Neural cell (in vitro differentiated cells): ENCODE measurements around the gene ADNP2. TPM values are rescaled to one million over a fixed set of nuclear protein-coding genes. Genes with fewer than 3 reads are reported as not detected.
"Not testable (repeated sequence)": the region's sequence is repeated elsewhere in the genome, so short reads cannot be mapped to it uniquely, and the experiment has no call there.

Experiments used
- H2AFZ ChIP-seq: fragments of 200-600, 300-800 bp; sonication (generic), shearing (Covaris generic); 2 replicates; pipeline ENCODE4 v1.6.0; 2014; ENCODE audit warnings: low read depth, mild to moderate bottlenecking, antibody characterized with exemption, low read length, moderate library complexity
- H3F3A ChIP-seq: fragments of 200-600 bp; shearing (Covaris generic); 2 replicates; pipeline ENCODE4 v1.6.1; 2016; ENCODE audit warnings: mild to moderate bottlenecking, moderate library complexity, mixed read lengths, antibody characterized with exemption, low read length; ENCODE audit not compliant: insufficient read depth, poor library complexity, severe bottlenecking
- H3K27ac ChIP-seq: fragments of 200-600, 300-800 bp; sonication (generic), shearing (Covaris generic); 2 replicates; pipeline ENCODE4 v1.5.1; 2014; ENCODE audit warnings: mild to moderate bottlenecking, low read length, moderate library complexity
- H3K27me3 ChIP-seq: fragments of 300-800, 200-600 bp; sonication (generic), shearing (Covaris generic); 2 replicates; pipeline ENCODE4 v1.6.0; 2014; ENCODE audit warnings: mild to moderate bottlenecking, low read depth, low read length, moderate library complexity; ENCODE audit not compliant: insufficient read depth
- H3K36me3 ChIP-seq: fragments of 300-800, 200-600 bp; sonication (generic), shearing (Covaris generic); 2 replicates; pipeline ENCODE4 v1.5.1; 2014; ENCODE audit warnings: mild to moderate bottlenecking, antibody characterized with exemption, low read length, moderate library complexity; ENCODE audit not compliant: insufficient read depth
- H3K4me2 ChIP-seq: fragments of 300-800, 200-600 bp; sonication (generic), shearing (Covaris generic); 2 replicates; pipeline ENCODE4 v1.6.0; 2014; ENCODE audit warnings: mild to moderate bottlenecking, low read length
- H3K4me3 ChIP-seq: fragments of 300-800, 200-600 bp; sonication (generic), shearing (Covaris generic); 2 replicates; pipeline ENCODE4 v1.5.1; 2014; ENCODE audit warnings: mild to moderate bottlenecking, low read length, moderate library complexity
- H3K79me2 ChIP-seq: fragments of 200-600 bp; shearing (Covaris generic); replicated peaks from 2 replicates; pipeline ENCODE4 v1.6.0; 2014; ENCODE audit warnings: mild to moderate bottlenecking, low read length, moderate library complexity; ENCODE audit not compliant: insufficient read depth
- H3K9ac ChIP-seq: fragments of 300-800, 200-600 bp; sonication (generic), shearing (Covaris generic); 2 replicates; pipeline ENCODE4 v1.6.1; 2016; ENCODE audit warnings: mild to moderate bottlenecking, low read length, mixed read lengths
- H3K9me2 ChIP-seq: fragments of 200-600 bp; shearing (Covaris generic); 2 replicates; pipeline ENCODE4 v1.6.1; 2016; ENCODE audit warnings: mild to moderate bottlenecking, low read length, mixed read lengths; ENCODE audit not compliant: insufficient read depth
- H3K9me3 ChIP-seq: fragments of 200-600, 300-800 bp; sonication (generic), shearing (Covaris generic); 2 replicates; pipeline ENCODE4 v1.6.1; 2016; ENCODE audit warnings: mild to moderate bottlenecking, mixed run types, low read length, moderate library complexity, mixed read lengths
- H4K20me1 ChIP-seq: fragments of 200-600 bp; shearing (Covaris generic); 2 replicates; pipeline ENCODE4 v1.6.1; 2016; ENCODE audit warnings: mild to moderate bottlenecking, mixed run types; ENCODE audit not compliant: insufficient read depth
- EP300 ChIP-seq: fragments of 450-650 bp; conservative IDR thresholded peaks from 2 replicates; pipeline ENCODE4 v1.6.1; 2014; ENCODE audit warnings: antibody characterized with exemption, mild to moderate bottlenecking, moderate library complexity; ENCODE audit not compliant: poor library complexity, severe bottlenecking
- EZH2 ChIP-seq: fragments of 200-600, 300-800 bp; shearing (Covaris generic), sonication (generic); IDR thresholded peaks from 2 replicates; pipeline ENCODE4 v1.6.1; 2014; ENCODE audit warnings: antibody characterized with exemption, low read length, borderline replicate concordance, mild to moderate bottlenecking; ENCODE audit not compliant: insufficient read depth, poor library complexity, severe bottlenecking
- MXI1 ChIP-seq: fragments of 450-650 bp; conservative IDR thresholded peaks from 2 replicates; pipeline ENCODE4 v1.6.1; 2014; ENCODE audit warnings: antibody characterized with exemption, mild to moderate bottlenecking; ENCODE audit not compliant: poor library complexity, severe bottlenecking
- POLR2AphosphoS5 ChIP-seq: IDR thresholded peaks from 2 replicates; pipeline ENCODE4 v1.6.1; 2012
- RAD21 ChIP-seq: fragments of 450-650 bp; conservative IDR thresholded peaks from 2 replicates; pipeline ENCODE4 v1.6.1; 2014; ENCODE audit warnings: antibody characterized with exemption, mild to moderate bottlenecking, moderate library complexity
- SMC3 ChIP-seq: fragments of 450-650 bp; conservative IDR thresholded peaks from 2 replicates; pipeline ENCODE4 v1.6.1; 2014; ENCODE audit warnings: antibody characterized with exemption, mild to moderate bottlenecking, moderate library complexity; ENCODE audit not compliant: poor library complexity
- TAF1 ChIP-seq: IDR thresholded peaks from 2 replicates; pipeline ENCODE4 v1.6.1; 2012; ENCODE audit warnings: low read depth
- polyA plus RNA-seq: library from polyadenylated mRNA; depleted of rRNA; stranded (reverse); fragments of >200 nt; gene quantifications from 2 replicates; pipeline ENCODE4 v1.2.3, GENCODE V29; 2014
- TF ChIP-seq, protein P1 (sequence below): fragments of 450-650 bp; IDR thresholded peaks from 2 replicates; pipeline ENCODE4 v1.5.1; 2014; ENCODE audit warnings: antibody characterized with exemption, mild to moderate bottlenecking, moderate library complexity; ENCODE audit not compliant: poor library complexity, severe bottlenecking
- TF ChIP-seq, protein P2 (sequence below): IDR thresholded peaks from 2 replicates; pipeline ENCODE4 v1.6.1; 2012; ENCODE audit warnings: borderline replicate concordance

Gene ADNP2
- polyA plus RNA-seq, 1 donor from 2014 or later, result 16.9 TPM

DNA sequence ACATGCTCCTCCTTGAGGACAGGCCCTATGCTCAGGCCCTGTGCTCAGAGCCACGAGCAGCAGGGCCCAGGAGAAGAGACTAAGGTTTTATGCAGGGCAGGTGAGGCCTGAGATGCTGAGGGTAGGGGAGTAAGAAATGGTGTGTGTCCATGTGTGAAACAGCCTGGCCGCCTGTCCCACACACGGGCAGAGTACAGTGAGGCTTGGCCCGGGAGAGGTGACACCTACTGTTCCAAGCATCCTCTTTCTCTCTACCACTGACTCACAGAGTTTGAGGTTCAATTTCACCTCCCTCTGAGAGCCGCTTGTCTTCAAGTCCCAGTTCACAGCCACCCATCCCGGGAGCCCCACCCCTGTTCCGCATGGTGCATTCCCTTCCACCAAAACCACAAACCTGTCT, 54.1 kb downstream of the ADNP2 start:
- Histone ChIP-seq H3F3A (no peaks in the 10 kb centered on the region), H3K9me2 (no peaks in the 10 kb centered on the region), H3K27ac (no peak overlapping the region), H3K4me2 (no peak overlapping the region), H4K20me1 (no peaks in the 10 kb centered on the region), H2AFZ (no peak overlapping the region), H3K9me3 (no peaks in the 10 kb centered on the region), H3K27me3 (no peaks in the 10 kb centered on the region), H3K79me2 (peaks cover 4% of the 10 kb centered on the region), H3K36me3 (no peaks in the 10 kb centered on the region), H3K9ac (no peak overlapping the region), H3K4me3 (no peak overlapping the region)
- TF ChIP-seq, protein P1, sequence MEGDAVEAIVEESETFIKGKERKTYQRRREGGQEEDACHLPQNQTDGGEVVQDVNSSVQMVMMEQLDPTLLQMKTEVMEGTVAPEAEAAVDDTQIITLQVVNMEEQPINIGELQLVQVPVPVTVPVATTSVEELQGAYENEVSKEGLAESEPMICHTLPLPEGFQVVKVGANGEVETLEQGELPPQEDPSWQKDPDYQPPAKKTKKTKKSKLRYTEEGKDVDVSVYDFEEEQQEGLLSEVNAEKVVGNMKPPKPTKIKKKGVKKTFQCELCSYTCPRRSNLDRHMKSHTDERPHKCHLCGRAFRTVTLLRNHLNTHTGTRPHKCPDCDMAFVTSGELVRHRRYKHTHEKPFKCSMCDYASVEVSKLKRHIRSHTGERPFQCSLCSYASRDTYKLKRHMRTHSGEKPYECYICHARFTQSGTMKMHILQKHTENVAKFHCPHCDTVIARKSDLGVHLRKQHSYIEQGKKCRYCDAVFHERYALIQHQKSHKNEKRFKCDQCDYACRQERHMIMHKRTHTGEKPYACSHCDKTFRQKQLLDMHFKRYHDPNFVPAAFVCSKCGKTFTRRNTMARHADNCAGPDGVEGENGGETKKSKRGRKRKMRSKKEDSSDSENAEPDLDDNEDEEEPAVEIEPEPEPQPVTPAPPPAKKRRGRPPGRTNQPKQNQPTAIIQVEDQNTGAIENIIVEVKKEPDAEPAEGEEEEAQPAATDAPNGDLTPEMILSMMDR, result no peak
- TF ChIP-seq EZH2 (no peak), POLR2AphosphoS5 (no peak), RAD21 (no peak), SMC3 (no peak), TAF1 (no peak), EP300 (no peak), MXI1 (no peak)
- TF ChIP-seq, protein P2, sequence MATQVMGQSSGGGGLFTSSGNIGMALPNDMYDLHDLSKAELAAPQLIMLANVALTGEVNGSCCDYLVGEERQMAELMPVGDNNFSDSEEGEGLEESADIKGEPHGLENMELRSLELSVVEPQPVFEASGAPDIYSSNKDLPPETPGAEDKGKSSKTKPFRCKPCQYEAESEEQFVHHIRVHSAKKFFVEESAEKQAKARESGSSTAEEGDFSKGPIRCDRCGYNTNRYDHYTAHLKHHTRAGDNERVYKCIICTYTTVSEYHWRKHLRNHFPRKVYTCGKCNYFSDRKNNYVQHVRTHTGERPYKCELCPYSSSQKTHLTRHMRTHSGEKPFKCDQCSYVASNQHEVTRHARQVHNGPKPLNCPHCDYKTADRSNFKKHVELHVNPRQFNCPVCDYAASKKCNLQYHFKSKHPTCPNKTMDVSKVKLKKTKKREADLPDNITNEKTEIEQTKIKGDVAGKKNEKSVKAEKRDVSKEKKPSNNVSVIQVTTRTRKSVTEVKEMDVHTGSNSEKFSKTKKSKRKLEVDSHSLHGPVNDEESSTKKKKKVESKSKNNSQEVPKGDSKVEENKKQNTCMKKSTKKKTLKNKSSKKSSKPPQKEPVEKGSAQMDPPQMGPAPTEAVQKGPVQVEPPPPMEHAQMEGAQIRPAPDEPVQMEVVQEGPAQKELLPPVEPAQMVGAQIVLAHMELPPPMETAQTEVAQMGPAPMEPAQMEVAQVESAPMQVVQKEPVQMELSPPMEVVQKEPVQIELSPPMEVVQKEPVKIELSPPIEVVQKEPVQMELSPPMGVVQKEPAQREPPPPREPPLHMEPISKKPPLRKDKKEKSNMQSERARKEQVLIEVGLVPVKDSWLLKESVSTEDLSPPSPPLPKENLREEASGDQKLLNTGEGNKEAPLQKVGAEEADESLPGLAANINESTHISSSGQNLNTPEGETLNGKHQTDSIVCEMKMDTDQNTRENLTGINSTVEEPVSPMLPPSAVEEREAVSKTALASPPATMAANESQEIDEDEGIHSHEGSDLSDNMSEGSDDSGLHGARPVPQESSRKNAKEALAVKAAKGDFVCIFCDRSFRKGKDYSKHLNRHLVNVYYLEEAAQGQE, result no peak

DNA sequence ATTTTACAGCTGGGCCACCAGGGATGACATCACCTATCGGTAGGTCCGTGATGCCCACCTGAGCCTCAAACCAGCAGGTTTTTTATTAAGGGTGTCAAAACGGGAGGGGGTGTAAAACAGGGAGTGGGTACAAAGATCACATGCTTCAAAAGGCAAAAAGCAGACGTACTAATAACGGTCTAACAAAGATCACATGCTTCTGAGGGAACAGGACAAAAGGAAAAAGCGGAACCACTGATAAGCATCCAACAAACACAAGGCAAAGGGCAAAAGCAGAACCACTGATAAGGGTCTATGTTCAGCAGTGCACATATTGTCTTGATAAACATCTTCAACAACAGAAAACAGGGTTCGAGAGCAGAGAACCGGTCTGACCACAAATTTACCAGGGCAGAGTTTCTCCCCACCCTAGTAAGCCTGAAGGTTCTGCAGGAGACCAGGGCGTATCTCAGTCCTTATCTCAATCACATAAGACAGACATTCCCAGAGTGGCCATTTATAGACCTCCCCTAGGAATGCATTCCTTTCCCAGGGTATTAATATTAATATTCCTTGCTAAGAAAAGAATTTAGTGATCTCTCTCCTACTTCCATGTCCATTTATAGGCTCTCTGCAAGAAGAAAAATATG, 55.8 kb downstream of the ADNP2 start:
- not testable (repeated sequence) for H3K4me3 ChIP-seq, H4K20me1 ChIP-seq, H3K27me3 ChIP-seq, H3K27ac ChIP-seq, H3K4me2 ChIP-seq, H3K9ac ChIP-seq, H3K36me3 ChIP-seq, H3K9me3 ChIP-seq, H3K9me2 ChIP-seq, H3F3A ChIP-seq, H2AFZ ChIP-seq, H3K79me2 ChIP-seq

- Histone ChIP-seq H3K79me2 (peaks cover 4% of the 10 kb centered on the region), H3K4me2 (no peak overlapping the region), H4K20me1 (no peaks in the 10 kb centered on the region), H3K27me3 (no peaks in the 10 kb centered on the region), H3K9me2 (no peaks in the 10 kb centered on the region), H3K9me3 (no peaks in the 10 kb centered on the region), H3F3A (no peaks in the 10 kb centered on the region), H3K36me3 (no peaks in the 10 kb centered on the region), H3K4me3 (no peak overlapping the region), H3K9ac (no peak overlapping the region), H3K27ac (no peak overlapping the region), H2AFZ (no peak overlapping the region)
- TF ChIP-seq, protein P2, result no peak
- no peak for TF ChIP-seq POLR2AphosphoS5
- TF ChIP-seq SMC3, result no peak
- no peak for TF ChIP-seq EP300
- TF ChIP-seq RAD21, result no peak
- TF ChIP-seq TAF1, result no peak
- no peak for TF ChIP-seq MXI1
- TF ChIP-seq, protein P1, result no peak
- TF ChIP-seq EZH2, result no peak
Observed at GRCh38 chr18:80166240-80166639, 57.2 kb downstream of the ADNP2 start.
